DMS53 (cell line): ENCODE measurements around the gene DYNC2I2.

ENCODE experiments used
- DNase-seq: peaks from one replicate; lab custom pipeline; 2025; lab: John Stamatoyannopoulos, UW

Gene DYNC2I2

GRCh38 chr9:128635266-128636023, 21.2 kb downstream of the DYNC2I2 start:
- peak; percentile 99 for DNase-seq

GRCh38 chr9:128634651-128635262, 21.9 kb downstream of the DYNC2I2 start:
- peak; percentile 65 for DNase-seq

- DNase-seq = no peak
These were observed 22.5 kb downstream of the DYNC2I2 start for GRCh38 chr9:128634111-128634510.

GRCh38 chr9:128633601-128634000, 23.0 kb downstream of the DYNC2I2 start:
- no peak for DNase-seq

- DNase-seq = no peak
These were observed 23.6 kb downstream of the DYNC2I2 start for GRCh38 chr9:128633057-128633456.

GRCh38 chr9:128632486-128632885, 24.2 kb downstream of the DYNC2I2 start:
- no peak for DNase-seq

GRCh38 chr9:128632066-128632465, 24.6 kb downstream of the DYNC2I2 start:
- DNase-seq = no peak

- DNase-seq = no peak
These were observed 25.0 kb downstream of the DYNC2I2 start for GRCh38 chr9:128631636-128632035.

- DNase-seq = no peak
These were observed 26.6 kb downstream of the DYNC2I2 start for GRCh38 chr9:128629852-128630545.

GRCh38 chr9:128629136-128629535, 27.5 kb downstream of the DYNC2I2 start:
- no peak for DNase-seq

- peak; percentile 29 for DNase-seq
These were observed 28.1 kb downstream of the DYNC2I2 start for GRCh38 chr9:128628471-128629048.

GRCh38 chr9:128627906-128628305, 28.7 kb downstream of the DYNC2I2 start:
- DNase-seq = no peak

- no peak for DNase-seq
These were observed 29.4 kb downstream of the DYNC2I2 start for GRCh38 chr9:128627127-128627715.

- DNase-seq = no peak
These were observed 30.5 kb downstream of the DYNC2I2 start for GRCh38 chr9:128626181-128626580.

- DNase-seq = no peak
These were observed 31.1 kb downstream of the DYNC2I2 start for GRCh38 chr9:128625391-128626146.

GRCh38 chr9:128624566-128624965, 32.1 kb downstream of the DYNC2I2 start:
- DNase-seq = no peak

- DNase-seq = no peak
These were observed 34.8 kb downstream of the DYNC2I2 start for GRCh38 chr9:128621730-128622455.

- no peak for DNase-seq
These were observed 36.9 kb downstream of the DYNC2I2 start for GRCh38 chr9:128619779-128620178.

GRCh38 chr9:128619127-128619526, 37.5 kb downstream of the DYNC2I2 start:
- DNase-seq = no peak

- no peak for DNase-seq
These were observed 38.7 kb downstream of the DYNC2I2 start for GRCh38 chr9:128617943-128618342.

GRCh38 chr9:128615571-128615970, 41.1 kb downstream of the DYNC2I2 start:
- DNase-seq = no peak
